GM10266 (cell line): ENCODE measurements around the gene TM2D1.
A peak's percentile ranks its signal among the peaks of the same experiment; 100 is the strongest.

ENCODE experiments used
- DNase-seq: peaks from one replicate; pipeline ENCODE4 v3.0.0; 2012; ENCODE audit errors: extremely low spot score
- TF ChIP-seq, protein P1 (sequence below): IDR thresholded peaks from 2 replicates; pipeline ENCODE4 v1.5.1; 2012; ENCODE audit warnings: mild to moderate bottlenecking, low read depth; ENCODE audit not compliant: control insufficient read depth, insufficient read depth; ENCODE audit errors: missing control alignments

The TM2D1 gene

DNA sequence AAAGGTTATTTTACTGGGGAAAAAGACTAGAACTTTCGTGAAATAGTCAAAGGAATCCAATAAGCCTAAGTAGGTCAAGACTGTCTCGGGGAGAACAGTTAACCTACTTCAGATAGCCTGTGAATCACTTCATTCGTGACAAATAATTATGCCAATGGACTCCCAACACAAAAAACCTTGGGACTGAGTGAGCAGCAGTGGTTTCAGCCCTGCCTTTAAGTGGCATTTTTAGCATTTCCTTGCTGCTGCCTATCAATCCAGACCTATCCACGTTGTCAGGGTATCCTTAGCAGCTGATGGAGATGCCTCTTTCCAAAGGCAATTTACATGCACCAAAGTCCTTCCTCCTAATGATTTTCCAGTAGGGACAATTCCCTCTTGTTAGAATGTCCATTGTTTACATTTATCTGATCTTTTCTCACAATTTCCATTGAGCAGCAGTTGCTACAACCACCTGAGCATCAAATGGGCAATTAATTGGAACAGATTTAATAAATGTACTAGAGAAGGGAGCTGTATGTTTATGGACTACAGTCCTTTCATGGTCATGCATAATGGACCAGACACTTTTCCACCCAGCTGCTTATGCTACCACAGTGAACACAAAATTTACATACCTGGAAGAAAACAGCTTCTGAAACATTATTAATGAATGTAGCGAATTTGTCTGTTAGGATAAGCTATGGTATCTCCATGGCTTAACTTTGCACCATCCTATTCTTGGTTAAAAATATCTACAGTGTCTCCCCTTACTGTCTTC lies 75.8 kb downstream of the TM2D1 start:
- TF ChIP-seq, protein P1, sequence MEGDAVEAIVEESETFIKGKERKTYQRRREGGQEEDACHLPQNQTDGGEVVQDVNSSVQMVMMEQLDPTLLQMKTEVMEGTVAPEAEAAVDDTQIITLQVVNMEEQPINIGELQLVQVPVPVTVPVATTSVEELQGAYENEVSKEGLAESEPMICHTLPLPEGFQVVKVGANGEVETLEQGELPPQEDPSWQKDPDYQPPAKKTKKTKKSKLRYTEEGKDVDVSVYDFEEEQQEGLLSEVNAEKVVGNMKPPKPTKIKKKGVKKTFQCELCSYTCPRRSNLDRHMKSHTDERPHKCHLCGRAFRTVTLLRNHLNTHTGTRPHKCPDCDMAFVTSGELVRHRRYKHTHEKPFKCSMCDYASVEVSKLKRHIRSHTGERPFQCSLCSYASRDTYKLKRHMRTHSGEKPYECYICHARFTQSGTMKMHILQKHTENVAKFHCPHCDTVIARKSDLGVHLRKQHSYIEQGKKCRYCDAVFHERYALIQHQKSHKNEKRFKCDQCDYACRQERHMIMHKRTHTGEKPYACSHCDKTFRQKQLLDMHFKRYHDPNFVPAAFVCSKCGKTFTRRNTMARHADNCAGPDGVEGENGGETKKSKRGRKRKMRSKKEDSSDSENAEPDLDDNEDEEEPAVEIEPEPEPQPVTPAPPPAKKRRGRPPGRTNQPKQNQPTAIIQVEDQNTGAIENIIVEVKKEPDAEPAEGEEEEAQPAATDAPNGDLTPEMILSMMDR, result no peak
- DNase-seq, result no peak

DNA sequence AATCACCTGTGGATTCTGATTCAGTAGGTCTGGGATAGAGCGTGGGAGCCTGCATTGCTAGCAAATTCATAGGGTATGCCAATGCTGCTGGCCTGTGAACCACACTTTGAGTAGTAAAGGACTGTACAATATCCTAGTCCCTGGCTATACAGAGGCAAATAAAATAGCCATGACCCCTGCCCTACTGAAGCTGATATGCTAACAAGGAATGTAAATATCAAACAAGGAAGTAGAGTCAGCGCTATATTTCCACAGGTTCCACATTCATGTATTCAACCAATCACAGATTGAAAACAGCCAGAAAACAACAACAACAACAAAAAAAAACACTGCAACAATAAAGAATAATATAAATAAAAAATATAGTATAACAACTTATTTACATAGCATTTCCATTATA lies 77.8 kb downstream of the TM2D1 start:
- TF ChIP-seq, protein P1, result no peak
- DNase-seq, result no peak

DNA sequence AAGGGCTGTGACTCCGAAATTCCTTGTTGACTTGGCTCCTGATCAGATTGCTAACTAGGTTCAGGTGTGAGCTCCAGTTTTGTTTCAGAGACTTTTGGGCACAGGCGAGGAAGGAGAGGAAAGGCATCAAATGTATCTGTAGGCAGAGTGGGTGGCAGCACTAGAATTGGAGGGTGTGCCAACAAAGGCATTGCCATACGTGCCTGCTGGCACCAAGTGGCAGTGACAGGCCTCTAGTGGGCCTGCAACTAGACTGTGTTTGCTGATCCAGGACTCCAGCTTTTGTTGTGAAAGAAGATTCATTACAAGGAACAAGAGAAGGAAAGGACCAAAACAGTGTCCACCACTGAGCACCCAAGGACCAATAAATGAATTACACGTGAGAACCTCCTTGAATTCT lies 79.5 kb downstream of the TM2D1 start:
- TF ChIP-seq, protein P1, result no peak
- no peak for DNase-seq

DNA sequence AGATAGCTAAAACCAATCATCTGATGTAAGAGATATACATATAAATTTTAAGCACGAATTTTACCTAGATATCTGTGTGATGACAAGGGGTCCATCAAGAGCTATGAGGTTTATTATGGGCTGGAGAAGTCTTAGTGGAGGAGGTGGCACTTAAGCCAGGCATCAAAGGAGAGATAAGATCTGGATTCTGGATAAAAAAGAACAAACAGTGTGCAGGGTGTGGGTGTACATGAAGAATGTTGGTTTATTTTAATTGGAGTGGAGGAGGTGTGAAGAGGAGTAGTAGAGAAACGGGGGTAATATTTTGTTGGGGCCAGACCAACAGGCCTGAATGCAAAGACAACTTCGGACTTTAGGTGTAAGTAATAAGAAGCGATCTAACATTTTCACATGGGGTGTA lies 80.6 kb downstream of the TM2D1 start:
- TF ChIP-seq, protein P1, result no peak
- DNase-seq, result no peak

DNA sequence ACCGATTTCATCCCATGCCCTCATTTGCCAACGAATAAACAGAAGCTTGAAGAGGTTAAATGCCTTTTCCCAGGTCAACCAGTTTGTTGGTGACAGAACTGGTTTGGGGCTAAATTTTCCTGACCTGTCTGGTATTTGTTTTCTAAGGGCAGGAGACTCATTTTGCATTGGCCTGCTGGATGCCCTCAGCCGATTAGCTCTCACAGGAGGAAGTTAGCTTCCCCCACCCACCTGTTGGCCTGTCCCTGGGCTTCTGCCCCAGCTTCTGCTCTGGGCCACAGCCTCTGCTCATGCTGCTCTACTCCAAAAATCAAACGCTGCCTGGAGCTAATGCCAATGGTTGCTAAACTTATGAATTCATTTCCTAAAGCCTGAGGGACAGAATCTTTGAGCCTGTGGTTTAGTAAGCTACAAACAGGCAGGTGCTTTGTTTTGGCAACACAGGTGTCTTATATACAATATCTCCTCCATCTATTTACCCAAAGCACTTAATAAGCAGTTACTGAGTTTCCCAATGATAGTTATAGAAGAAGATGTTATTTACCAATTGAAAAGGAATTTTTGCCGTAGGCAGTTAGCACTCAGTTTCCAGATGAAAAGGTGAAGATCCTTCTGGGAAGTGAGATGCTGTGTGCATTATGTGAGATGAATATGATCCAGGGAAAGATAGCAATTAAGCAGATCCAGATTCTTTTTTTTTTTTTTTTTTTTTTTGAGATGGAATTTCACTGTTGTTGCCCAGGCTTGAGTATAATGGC lies 82.3 kb downstream of the TM2D1 start:
- no peak for DNase-seq
- TF ChIP-seq, protein P1, result no peak

DNA sequence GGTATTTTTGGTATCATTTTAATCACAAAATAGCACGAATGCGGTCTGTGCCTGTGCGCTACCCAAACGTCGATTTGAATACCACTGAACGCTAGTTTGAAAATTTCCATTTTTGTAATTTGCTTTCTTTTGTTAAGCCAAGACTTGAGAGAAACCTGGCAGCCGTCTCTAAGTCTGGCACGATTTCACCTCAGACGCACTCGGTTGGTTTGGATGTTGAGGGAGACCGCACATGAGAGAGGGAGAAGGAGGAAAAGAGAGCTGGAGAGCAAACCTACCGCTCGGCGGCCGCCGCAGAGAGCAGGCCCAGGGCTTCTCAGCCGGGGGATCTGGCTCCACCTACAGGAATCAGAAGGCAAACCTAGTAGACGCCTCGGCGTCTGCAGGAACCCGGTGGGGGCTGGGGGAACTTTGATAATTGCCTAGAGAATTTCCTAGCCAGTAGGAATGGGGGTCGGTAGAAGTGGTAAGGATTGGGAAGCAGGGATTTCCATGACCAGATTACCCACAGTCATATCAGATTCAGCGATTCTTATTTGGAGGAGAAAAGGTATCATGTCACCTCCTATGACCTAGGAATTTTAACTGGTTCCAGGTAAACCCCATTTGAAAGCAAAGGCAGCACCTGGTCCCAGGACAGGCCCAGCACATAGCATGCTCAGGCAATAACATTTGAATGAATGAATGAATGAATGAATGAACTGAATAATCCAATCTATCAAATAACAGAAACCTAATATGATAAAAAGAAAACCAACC lies 83.2 kb downstream of the TM2D1 start:
- peak; percentile 77 for DNase-seq
- TF ChIP-seq, protein P1, result peak; percentile 78
